ENCODE data around the gene ARID5B.

ARID5B gene

GRCh38 chr10:62038609-62039190 lies 137.2 kb downstream of the ARID5B start:
- peak; percentile 80 for DNase-seq

GRCh38 chr10:62039954-62040353 lies 138.5 kb downstream of the ARID5B start:
- no peak for DNase-seq

- no peak for DNase-seq
These were observed 139.4 kb downstream of the ARID5B start for GRCh38 chr10:62040881-62041280.

- DNase-seq, result no peak
These were observed 142.0 kb downstream of the ARID5B start for GRCh38 chr10:62043421-62044021.

- DNase-seq, result no peak
These were observed 143.1 kb downstream of the ARID5B start for GRCh38 chr10:62044566-62044965.

- DNase-seq, result no peak
These were observed 144.4 kb downstream of the ARID5B start for GRCh38 chr10:62045765-62046521.

GRCh38 chr10:62046522-62047227 lies 145.2 kb downstream of the ARID5B start:
- DNase-seq, result peak; percentile 36

- no peak for DNase-seq
These were observed 145.9 kb downstream of the ARID5B start for GRCh38 chr10:62047228-62047892.

GRCh38 chr10:62047960-62048383 lies 146.5 kb downstream of the ARID5B start:
- DNase-seq, result peak; percentile 70

- DNase-seq, result no peak
These were observed 147.0 kb downstream of the ARID5B start for GRCh38 chr10:62048470-62048869.

- DNase-seq, result peak; percentile 92
These were observed 147.6 kb downstream of the ARID5B start for GRCh38 chr10:62048919-62049623.

GRCh38 chr10:62049624-62050345 lies 148.3 kb downstream of the ARID5B start:
- no peak for DNase-seq

- DNase-seq, result no peak
These were observed 148.9 kb downstream of the ARID5B start for GRCh38 chr10:62050346-62050892.

- peak; percentile 85 for DNase-seq
These were observed 149.5 kb downstream of the ARID5B start for GRCh38 chr10:62050893-62051433.

GRCh38 chr10:62052276-62052675 lies 150.8 kb downstream of the ARID5B start:
- DNase-seq, result no peak

- no peak for DNase-seq
These were observed 152.4 kb downstream of the ARID5B start for GRCh38 chr10:62053860-62054259.

- DNase-seq, result no peak
These were observed 152.9 kb downstream of the ARID5B start for GRCh38 chr10:62054408-62054807.

- no peak for DNase-seq
These were observed 153.3 kb downstream of the ARID5B start for GRCh38 chr10:62054830-62055229.

GRCh38 chr10:62056219-62056618 lies 154.7 kb downstream of the ARID5B start:
- DNase-seq, result no peak

- DNase-seq, result no peak
These were observed 155.2 kb downstream of the ARID5B start for GRCh38 chr10:62056698-62057097.

GRCh38 chr10:62057359-62057758 lies 155.9 kb downstream of the ARID5B start:
- no peak for DNase-seq
